GM12878 (cell line): ENCODE data around the gene TNIP3. TPM values are rescaled to one million over a fixed set of nuclear protein-coding genes. Genes with fewer than 3 reads are reported as not detected.

Experiments used
- BHLHE40 ChIP-seq, 2 experiments: fragments of 450-650 bp in 1 of 2; IDR thresholded peaks; 2 replicates each; pipeline ENCODE4 v1.6.1; 2011 to 2017; ENCODE audit warnings: low read depth in 2 of 2, borderline replicate concordance in 1 of 2, improper control_type of control experiment in 1 of 2, low read length in 1 of 2, mild to moderate bottlenecking in 1 of 2
- CBX3 ChIP-seq: fragments of 200-600 bp; sonication (generic); IDR thresholded peaks from 2 replicates; pipeline ENCODE4 v1.6.1; 2016; ENCODE audit warnings: low read depth, borderline replicate concordance
- CREB1 ChIP-seq: IDR thresholded peaks from 2 replicates; pipeline ENCODE4 v1.6.1; 2012; ENCODE audit warnings: low read depth, mild to moderate bottlenecking, inconsistent platforms
- E4F1 ChIP-seq: fragments of 450-650 bp; IDR thresholded peaks from 2 replicates; pipeline ENCODE4 v1.6.1; 2018; ENCODE audit warnings: borderline replicate concordance, mild to moderate bottlenecking; ENCODE audit not compliant: partially characterized antibody
- FOXM1 ChIP-seq: IDR thresholded peaks from 2 replicates; pipeline ENCODE4 v1.6.1; 2012; ENCODE audit warnings: low read depth, mild to moderate bottlenecking, inconsistent platforms, low read length, moderate library complexity
- IKZF2 ChIP-seq, 2 experiments: fragments of 450-650 bp; IDR thresholded peaks; 2 replicates each; pipeline ENCODE4 v1.6.1; 2017; ENCODE audit warnings: mild to moderate bottlenecking in 2 of 2, moderate library complexity in 2 of 2
- IRF4 ChIP-seq: IDR thresholded peaks from 2 replicates; pipeline ENCODE4 v1.6.1; 2011; ENCODE audit warnings: low read depth, low read length
- JUNB ChIP-seq: IDR thresholded peaks from 2 replicates; pipeline ENCODE4 v1.6.1; 2016; ENCODE audit warnings: antibody characterized with exemption, mild to moderate bottlenecking
- MEF2B ChIP-seq: fragments of 450-650 bp; IDR thresholded peaks from 2 replicates; pipeline ENCODE4 v1.6.1; 2018; ENCODE audit warnings: mild to moderate bottlenecking, moderate library complexity; ENCODE audit not compliant: partially characterized antibody, poor library complexity, severe bottlenecking
- MTA3 ChIP-seq: IDR thresholded peaks from 2 replicates; pipeline ENCODE4 v1.6.1; 2012; ENCODE audit warnings: low read length, inconsistent platforms, borderline replicate concordance
- NR2F1 ChIP-seq: fragments of 450-650 bp; conservative IDR thresholded peaks from 2 replicates; pipeline ENCODE4 v1.6.1; 2017; ENCODE audit warnings: mild to moderate bottlenecking
- PAX5 ChIP-seq: IDR thresholded peaks from 2 replicates; pipeline ENCODE4 v1.6.1; 2011; ENCODE audit warnings: low read depth, low read length, borderline replicate concordance
- ZBED1 ChIP-seq: IDR thresholded peaks from 2 replicates; pipeline ENCODE4 v1.6.1; 2016; ENCODE audit warnings: borderline replicate concordance
- ZBTB33 ChIP-seq: fragments of 450-650 bp; IDR thresholded peaks from 2 replicates; pipeline ENCODE4 v1.6.1; 2017; ENCODE audit warnings: mild to moderate bottlenecking
- ZNF592 ChIP-seq: fragments of 450-650 bp; IDR thresholded peaks from 2 replicates; pipeline ENCODE4 v1.6.1; 2017; ENCODE audit warnings: mild to moderate bottlenecking, moderate library complexity
- polyA plus RNA-seq, 11 experiments: library from polyadenylated mRNA; depleted of rRNA in 4 of 11; unstranded in 6 of 11; stranded (reverse) in 5 of 11; fragments of >200 nt; fragmentation: Nextera tagmentation in 4 of 11; fragmentation: Illumina TruSeq in 1 of 11; extraction: Ambion mirVana in 4 of 11; extraction: Trizol in 1 of 11; gene quantifications; 1 replicate in 1 of 11; 2 replicates in 10 of 11; pipeline versions ENCODE4 v1.2.1 to v1.2.3, GENCODE V29; 2011 to 2016; ENCODE audit warnings: inconsistent platforms in 2 of 11, missing spikeins in 2 of 11, low read depth in 1 of 11
- total RNA-seq, 4 experiments: library from RNA; depleted of rRNA in 3 of 4; stranded (reverse); fragments of >200 nt in 3 of 4; fragmentation: Illumina TruSeq in 1 of 4; extraction: Trizol in 1 of 4; gene quantifications; 2 replicates each; pipeline versions ENCODE4 v1.2.1 to v1.2.3, GENCODE V29; 2013 to 2021
- TF ChIP-seq, protein P1 (sequence below): fragments of 450-650 bp; IDR thresholded peaks from 2 replicates; pipeline ENCODE4 v1.6.1; 2017; ENCODE audit warnings: mild to moderate bottlenecking, low read depth, inconsistent platforms; ENCODE audit not compliant: poor library complexity, severe bottlenecking
- TF ChIP-seq, protein P2 (sequence below): IDR thresholded peaks from 2 replicates; pipeline ENCODE4 v1.6.1; 2011; ENCODE audit warnings: low read depth, low read length, improper control_type of control experiment, borderline replicate concordance

Gene TNIP3
- total and polyA plus RNA-seq, 10 of the 15 experiments (the other 5 are each of a cell fraction or from before 2014, with no cell fraction given) = 0.21 to 1.4 (median 0.67) TPM

- no peak for TF ChIP-seq ZNF592
- peak; percentile 63 to 70; a peak in 3 of 4 replicates for TF ChIP-seq IKZF2 (IDR thresholded peaks at IDR 0.05)
- no peak for TF ChIP-seq E4F1
- TF ChIP-seq FOXM1 = peak; percentile 89; the same call in 1 of the 2 replicates
- no peak for TF ChIP-seq ZBTB33
- peak; percentile 26; the same call in 1 of the 2 replicates for TF ChIP-seq PAX5
- peak; percentile 49; the same call in 1 of the 2 replicates for TF ChIP-seq IRF4
- peak; percentile 89 for TF ChIP-seq JUNB
- TF ChIP-seq, protein P1, sequence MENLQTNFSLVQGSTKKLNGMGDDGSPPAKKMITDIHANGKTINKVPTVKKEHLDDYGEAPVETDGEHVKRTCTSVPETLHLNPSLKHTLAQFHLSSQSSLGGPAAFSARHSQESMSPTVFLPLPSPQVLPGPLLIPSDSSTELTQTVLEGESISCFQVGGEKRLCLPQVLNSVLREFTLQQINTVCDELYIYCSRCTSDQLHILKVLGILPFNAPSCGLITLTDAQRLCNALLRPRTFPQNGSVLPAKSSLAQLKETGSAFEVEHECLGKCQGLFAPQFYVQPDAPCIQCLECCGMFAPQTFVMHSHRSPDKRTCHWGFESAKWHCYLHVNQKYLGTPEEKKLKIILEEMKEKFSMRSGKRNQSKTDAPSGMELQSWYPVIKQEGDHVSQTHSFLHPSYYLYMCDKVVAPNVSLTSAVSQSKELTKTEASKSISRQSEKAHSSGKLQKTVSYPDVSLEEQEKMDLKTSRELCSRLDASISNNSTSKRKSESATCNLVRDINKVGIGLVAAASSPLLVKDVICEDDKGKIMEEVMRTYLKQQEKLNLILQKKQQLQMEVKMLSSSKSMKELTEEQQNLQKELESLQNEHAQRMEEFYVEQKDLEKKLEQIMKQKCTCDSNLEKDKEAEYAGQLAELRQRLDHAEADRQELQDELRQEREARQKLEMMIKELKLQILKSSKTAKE = peak; percentile 55
- TF ChIP-seq ZBED1 = peak; percentile 88
- TF ChIP-seq, protein P2, sequence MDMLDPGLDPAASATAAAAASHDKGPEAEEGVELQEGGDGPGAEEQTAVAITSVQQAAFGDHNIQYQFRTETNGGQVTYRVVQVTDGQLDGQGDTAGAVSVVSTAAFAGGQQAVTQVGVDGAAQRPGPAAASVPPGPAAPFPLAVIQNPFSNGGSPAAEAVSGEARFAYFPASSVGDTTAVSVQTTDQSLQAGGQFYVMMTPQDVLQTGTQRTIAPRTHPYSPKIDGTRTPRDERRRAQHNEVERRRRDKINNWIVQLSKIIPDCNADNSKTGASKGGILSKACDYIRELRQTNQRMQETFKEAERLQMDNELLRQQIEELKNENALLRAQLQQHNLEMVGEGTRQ = no peak
- TF ChIP-seq BHLHE40 (IDR thresholded peaks at IDR 0.05; ENCODE audit: borderline replicate concordance in 1 of 2, low read depth in 2 of 2, low read length in 1 of 2) = no peak
- TF ChIP-seq CREB1 = 0 out of 2 replicates have a peak, but pooled peaks have one; percentile 26
- TF ChIP-seq NR2F1 = peak; percentile 61; the same call in 1 of the 2 replicates
- peak; percentile 70; the same call in 1 of the 2 replicates for TF ChIP-seq MTA3
- no peak for TF ChIP-seq CBX3
- peak; percentile 75 for TF ChIP-seq MEF2B
Observed at GRCh38 chr4:121139533-121140222, 24.4 kb downstream of the TNIP3 start (continued).
